H1 (cell line): Measurements from ENCODE around the gene FARSB.

Source experiments
- JUN ChIP-seq: IDR thresholded peaks from 2 replicates; pipeline ENCODE4 v1.6.1; 2011; ENCODE audit warnings: low read depth, mild to moderate bottlenecking, improper control_type of control experiment, low read length
- TEAD4 ChIP-seq: IDR thresholded peaks from 2 replicates; pipeline ENCODE4 v1.6.1; 2012; ENCODE audit warnings: low read depth, low read length, inconsistent platforms, mixed read lengths
- TF ChIP-seq, protein P1 (sequence below), 3 experiments: IDR thresholded peaks; 1 replicate in 2 of 3; 2 replicates in 1 of 3; pipeline versions ENCODE4 v1.5.1 to v1.6.1; 2011; ENCODE audit warnings: low read length in 3 of 3, mild to moderate bottlenecking in 3 of 3, inconsistent platforms in 2 of 3, low read depth in 1 of 3, moderate library complexity in 1 of 3; ENCODE audit not compliant: insufficient read depth in 1 of 3; ENCODE audit errors: control extremely low read depth in 1 of 3

- TF ChIP-seq, protein P1, sequence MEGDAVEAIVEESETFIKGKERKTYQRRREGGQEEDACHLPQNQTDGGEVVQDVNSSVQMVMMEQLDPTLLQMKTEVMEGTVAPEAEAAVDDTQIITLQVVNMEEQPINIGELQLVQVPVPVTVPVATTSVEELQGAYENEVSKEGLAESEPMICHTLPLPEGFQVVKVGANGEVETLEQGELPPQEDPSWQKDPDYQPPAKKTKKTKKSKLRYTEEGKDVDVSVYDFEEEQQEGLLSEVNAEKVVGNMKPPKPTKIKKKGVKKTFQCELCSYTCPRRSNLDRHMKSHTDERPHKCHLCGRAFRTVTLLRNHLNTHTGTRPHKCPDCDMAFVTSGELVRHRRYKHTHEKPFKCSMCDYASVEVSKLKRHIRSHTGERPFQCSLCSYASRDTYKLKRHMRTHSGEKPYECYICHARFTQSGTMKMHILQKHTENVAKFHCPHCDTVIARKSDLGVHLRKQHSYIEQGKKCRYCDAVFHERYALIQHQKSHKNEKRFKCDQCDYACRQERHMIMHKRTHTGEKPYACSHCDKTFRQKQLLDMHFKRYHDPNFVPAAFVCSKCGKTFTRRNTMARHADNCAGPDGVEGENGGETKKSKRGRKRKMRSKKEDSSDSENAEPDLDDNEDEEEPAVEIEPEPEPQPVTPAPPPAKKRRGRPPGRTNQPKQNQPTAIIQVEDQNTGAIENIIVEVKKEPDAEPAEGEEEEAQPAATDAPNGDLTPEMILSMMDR (IDR thresholded peaks at IDR 0.05; ENCODE audit: control extremely low read depth in 1 of 3, insufficient read depth in 1 of 3, low read depth in 1 of 3, low read length in 3 of 3): no peak
- TF ChIP-seq TEAD4 (no peak), JUN (no peak)
Measured at GRCh38 chr2:222604749-222605515, 51.0 kb downstream of the FARSB start.
